GM19035 (cell line): ENCODE measurements around the gene ADAMTSL4.

Experiments used
- ATAC-seq: cut with Tn5 transposase; IDR thresholded peaks from one replicate; pipeline ENCODE4 v1.9.1; 2021; ENCODE audit not compliant: unreplicated experiment

The ADAMTSL4 gene

DNA sequence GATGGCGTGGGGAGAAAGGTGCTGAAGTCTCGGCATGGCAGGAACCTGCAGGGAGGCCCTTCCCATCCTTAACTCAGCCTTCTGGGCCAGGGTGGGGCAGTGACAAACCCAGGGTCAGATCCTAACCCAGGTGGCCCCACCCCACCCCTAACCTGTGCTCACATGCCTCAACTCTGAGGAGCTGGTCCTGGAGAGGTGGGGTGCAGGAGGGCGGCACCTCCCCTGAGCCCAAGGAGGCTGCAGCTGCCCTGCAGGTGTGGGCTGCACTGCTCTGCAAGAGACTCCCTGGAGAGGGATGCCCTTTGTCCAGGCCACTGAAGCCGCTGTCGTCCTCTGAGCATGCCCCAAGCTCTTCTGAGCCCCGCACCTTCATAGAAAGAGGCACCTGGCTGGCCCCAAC is 15.2 kb upstream of the ADAMTSL4 start:
- ATAC-seq: no peak

DNA sequence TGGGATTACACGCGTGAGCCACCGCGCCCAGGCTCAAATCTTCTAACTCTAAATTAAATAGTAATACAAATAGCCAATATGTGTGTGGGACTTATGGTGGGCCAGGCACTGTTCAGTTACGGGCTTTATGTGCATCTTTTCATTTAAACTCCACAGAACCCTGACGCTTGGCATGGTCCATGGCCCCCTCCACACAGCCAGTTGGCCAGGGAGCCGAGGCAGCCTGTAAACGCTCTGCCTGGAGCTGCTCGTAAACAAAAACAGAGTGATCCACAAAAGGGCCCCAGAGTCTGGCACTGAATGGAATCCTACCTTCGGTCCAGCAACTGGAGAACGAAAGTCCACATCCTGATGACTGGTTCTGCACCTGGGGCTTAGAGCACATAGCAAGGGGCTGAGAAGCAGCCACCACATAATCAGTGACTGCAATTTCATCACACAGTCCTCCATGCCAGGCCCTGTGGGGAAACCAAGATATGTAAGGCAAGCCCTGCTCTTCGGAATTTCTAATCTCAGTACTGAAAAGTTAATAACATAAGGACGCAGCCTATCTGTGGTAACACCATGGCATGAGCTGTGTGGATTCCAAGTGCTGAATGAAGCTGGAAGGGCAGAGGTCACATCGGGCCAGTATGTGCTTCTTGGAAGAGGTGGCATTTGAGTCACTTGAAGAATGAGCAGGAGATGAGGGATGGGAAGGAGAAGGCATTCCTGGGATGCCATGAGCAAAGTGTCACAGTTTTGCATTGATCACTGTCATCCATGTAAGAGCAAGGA is 13.5 kb upstream of the ADAMTSL4 start:
- ATAC-seq: no peak

DNA sequence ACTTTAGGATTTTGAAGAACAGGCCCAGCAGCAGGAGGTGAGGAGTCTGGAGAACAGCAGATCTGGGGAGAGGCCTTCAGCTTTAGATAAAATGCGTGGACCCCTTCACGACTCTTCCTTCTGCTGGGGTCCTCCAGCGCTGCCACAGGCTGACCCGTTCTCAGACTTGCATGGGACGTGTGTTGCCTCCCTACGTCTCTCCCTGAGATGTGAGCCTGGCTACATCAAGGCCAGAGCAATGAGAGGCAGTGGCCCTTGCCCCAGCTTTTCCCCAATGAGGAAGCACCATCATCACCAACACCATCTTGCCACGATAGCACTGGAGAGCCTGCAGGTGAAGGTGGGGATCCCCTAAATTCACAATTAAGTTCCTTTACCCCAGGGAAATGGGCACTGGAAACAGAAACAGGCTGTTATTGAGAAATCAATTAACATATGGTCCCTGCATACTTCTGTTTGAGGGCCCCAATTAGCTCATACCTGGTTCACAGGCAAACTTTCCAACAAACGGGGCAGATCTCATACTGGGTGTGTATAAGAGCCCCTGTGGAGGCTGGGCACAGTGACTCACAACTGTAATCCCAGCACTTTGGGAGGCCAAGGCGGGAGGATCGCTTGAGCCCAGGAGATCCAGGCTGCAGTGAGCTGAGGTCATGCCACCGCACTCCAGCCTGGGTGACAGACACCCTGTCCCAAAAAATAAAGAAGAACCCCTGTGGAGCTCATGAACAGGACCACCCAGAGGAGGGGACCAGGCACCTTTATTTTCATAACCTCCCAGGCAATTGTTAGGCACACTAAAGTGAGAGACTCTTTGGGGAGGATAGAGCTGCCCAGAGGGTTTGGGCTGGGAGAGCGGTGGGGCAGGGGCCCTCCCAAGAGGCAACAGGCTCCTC is 12.1 kb upstream of the ADAMTSL4 start:
- no peak for ATAC-seq

DNA sequence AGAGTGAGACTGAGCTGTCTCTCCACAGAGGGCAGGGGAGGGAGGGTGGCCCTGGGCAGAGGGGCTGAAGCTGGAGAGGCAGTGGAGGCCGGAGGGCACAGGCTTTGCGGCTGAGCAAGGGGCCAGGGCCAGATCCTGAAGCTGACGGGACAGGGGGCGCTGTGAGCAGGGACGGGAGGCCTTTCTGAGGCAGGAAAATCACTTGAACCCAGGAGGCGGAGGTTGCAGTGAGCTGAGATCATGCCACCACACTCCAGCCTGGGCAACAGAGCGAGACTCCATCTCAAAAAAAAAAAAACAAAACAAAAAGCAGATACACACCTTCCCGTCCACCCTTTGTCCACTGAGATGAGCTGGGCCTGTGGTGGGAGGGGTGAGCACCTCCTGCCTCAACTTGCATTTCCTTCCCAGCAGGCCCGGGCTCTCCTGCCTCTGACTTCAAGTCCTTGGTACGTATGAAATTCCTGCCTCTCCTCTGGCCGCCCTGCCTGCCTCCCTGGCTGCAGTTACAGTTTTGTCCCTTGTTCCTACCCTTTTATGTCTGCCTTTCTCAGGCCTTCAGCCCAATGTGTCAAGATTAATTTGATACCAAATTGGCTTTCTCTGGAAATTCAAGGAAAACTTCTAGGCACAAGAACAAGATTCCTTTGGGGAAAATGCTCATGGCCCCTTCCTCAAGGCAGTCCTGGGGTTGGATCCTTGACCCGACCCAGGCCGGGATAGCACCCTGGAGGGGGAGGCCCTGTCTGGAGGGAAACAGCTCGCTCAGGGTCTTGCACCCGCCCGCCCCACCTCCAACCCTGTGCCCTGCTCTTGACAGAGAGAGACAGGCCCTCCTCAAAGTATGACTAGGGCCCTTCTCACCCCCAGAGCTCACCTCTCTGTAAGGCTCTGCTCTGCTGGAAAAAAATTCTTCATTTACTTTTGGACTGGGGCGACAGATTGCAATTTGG is 11.2 kb upstream of the ADAMTSL4 start:
- ATAC-seq: no peak

DNA sequence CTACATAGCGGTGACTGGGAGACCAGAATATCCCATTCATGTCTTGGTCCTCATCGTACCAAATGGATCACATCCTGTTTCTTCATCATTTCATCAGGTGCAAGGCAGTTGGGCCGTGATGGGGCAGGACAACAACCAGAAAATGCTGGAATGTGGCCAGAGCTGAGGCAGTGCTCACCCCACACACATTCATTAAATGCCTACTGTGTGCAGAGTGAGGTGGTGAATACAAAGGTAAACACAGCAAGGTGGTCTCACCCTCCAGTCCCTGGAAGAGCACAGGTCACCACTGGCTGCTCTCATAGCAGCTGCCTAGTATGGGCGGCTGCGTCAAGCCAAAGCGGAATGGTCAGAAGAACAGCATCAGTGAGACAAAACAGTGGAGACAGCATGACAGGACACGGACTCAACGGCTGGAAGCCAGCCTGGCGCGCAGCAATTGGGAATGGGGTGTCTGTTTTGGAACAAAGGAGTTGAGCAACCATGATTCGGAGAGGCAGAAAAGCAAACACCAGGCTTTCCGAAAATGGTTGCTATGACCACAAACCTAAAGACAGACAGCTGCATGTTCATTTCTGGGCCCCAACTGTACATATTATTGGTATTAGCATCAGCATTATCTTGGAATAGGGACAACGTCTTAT is 5.6 kb upstream of the ADAMTSL4 start:
- ATAC-seq: no peak

DNA sequence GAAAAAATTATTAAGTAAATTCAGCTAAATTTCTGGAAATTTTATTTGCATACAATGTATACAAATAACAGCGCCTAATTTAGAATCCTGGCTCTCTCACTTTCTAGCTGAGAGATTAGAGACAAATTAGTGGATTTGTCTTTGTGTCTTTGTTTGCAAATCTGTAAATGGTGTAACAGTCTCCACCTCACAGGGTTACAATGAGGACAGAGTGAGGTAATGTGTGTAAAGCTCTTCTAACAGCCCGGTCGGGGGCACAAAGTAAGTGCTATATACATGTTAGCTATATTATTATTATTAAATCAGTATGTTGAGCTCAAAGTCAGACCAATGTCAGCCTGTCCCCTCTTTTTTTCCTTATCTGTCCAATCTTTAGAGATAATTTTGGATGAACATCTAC is 5.0 kb upstream of the ADAMTSL4 start:
- no peak for ATAC-seq

DNA sequence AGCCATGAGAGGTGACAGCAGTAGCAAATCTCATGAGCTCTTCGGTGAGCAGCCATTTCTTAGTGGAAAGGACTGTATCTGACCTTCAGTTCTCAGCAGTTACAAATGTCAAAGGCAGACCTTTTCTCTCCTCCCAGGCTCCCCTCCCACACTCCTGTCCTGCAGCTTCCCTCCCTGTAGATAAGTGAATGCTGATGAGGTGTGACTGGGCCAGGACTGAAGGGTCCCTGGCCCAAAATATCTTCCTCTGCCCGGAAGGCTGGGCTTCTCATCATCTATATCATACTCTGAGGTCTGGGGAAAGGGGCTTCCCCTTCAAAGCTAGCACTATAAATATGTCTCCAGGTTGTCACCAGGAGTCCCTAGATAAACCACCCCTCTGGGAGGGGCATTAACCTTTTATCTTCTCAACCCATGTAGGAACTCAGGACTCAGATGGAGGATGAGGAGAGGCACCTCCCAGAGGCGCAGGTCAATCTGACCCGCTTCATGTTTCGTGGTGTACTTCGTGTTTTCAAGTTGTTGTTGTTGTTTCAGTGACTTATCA is 3.6 kb upstream of the ADAMTSL4 start:
- ATAC-seq: no peak

DNA sequence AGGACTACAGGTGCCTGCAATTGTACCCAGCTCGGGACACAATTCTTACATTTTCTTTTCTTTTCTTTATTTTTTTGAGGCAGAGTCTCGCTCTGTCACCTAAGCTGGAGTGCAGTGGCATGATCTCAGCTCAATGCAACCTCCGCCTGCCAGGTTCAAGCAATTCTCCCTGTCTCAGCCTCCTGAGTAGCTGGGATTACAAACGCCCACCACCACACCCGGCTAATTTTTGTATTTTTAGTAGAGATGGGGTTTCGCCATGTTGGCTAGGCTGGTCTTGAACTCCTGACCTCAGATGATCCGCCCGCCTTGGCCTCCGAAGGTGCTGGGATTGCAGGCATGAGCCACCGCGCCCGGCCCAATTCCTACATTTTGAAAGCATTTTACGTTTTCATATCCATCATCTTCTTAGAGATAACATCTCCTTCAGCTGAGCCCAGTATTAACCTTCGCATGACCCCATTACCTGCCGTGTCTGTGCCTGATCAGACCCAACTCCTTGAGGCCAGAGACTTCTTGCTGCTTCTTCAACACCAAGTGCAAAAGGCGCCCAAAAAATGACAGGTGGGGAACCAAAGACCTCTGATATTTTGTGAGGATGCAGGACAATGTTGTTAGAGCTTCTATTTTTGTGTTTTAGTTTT is 2.8 kb upstream of the ADAMTSL4 start:
- no peak for ATAC-seq

DNA sequence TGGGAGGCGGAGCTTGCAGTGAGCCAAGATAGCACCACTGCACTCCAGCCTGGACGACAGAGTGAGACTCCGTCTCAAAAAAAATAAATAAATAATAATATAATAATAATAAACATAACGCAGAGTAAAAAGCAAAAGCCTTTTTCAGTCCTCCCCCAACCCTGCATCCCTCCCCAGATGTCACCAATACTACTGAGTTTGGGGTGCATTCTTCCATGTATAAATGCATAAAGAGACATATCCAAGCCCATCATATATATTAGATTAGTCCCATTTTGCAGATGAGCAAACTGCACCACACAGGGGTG is 930 bp upstream of the ADAMTSL4 start:
- ATAC-seq: no peak

DNA sequence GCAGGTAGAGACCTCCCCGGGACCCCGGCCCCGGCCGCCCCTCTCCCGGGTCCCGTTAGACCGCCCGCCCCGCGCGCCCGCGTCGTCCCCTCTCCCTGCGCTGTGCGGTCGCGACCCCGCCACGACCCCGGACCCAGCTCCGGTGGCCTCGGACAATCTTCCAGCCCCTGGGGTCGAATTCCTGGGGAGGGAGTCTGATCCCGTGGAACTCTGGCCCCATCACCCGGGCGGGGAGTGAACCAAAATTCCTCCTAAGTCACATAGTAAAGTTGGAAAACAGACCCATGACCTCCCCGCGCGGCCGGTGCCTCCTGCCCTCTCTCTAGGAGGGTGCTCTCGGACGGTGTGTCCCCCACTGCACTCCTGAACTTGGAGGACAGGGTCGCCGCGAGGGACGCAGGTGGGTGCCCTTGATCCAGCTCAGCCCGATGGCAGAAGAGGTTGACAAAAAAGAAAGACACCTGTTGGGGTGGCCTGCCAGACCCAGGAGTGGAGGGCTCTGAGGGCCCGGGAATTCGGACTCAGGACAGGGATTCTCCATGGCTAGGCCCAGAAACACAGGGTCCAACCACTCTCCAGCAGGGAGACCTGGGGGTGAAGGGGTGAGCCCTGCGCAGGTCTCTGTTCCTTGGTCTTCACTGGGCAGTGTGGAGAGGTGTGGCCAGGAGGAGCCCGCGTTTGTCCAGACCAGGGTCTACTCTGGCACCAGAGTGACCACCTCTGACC is 451 bp downstream of the ADAMTSL4 start:
- ATAC-seq: no peak

DNA sequence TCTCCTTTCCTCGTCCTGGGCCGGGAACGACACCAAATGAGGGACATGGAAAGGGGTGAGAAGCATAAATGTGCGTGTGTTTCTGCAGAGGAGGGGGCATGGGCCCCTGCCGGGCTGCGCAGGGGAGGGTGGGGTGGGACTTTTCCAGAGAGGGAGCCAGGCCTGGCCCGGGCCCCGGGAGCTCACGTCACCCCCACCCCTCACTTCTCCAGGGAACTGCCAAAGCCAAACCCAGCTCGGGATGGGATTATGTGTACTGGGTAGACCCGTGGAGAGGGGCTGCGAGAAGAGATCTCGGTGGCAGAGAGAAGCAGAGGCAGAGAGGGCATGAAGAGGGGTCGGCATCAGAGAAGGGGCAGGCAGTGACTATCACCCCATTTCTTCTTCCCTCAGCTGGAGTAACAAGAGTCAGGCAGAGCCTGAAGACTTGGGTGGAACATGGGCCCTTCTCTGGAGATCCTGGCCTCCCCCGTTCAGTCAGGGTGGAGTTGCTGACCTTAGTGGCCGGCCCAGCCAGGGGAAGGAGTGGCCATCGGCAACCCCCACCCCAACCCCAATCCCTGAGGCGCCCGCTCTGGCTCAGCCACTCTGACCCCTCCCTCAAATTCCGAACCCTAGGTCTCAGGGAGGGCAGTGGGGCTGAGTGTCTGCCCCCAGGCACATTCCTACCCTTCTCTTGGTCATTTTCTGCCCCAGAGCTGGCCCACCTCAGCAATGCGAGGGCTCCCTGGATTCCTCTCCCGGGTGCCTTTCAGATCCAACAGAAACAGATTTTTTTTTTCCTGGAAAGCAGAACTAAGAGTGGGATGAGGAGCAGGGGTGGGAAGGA is 1.2 kb downstream of the ADAMTSL4 start:
- ATAC-seq: no peak

DNA sequence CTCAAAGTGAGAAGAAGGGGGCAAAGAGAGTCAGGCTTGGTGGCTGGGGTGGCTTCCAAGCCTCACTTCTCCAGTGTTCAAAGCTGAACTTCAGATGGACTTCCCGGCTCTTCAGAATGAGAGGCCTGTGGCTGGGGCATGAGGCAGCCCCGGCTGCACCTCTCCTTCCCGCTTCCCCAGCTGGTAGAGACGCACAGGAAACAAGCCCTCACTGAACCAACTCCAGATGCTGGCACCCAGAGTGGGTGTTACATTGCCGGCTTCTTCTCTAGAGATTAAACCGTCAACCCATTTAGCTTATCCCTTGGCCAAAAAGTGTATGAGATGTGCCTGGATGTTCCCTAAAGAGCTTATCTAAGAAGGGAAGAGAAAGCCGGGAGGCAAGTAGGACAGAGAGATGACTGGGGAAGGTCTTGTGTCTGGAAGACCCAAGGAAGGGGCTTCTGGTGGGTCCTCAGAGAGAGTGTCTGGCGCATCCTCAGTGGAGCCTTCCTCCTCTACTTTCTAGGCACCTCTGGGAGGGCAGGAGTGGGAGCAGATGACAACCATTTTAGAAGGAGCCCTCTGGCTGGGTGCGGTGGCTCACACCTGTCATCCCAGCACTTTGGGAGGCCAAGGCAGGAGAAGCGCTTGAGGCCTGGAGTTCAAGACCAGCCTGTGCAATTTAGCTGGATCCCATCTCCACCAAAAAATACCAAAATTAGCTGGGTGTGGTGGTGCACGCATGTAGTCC is 2.0 kb downstream of the ADAMTSL4 start:
- ATAC-seq: no peak

DNA sequence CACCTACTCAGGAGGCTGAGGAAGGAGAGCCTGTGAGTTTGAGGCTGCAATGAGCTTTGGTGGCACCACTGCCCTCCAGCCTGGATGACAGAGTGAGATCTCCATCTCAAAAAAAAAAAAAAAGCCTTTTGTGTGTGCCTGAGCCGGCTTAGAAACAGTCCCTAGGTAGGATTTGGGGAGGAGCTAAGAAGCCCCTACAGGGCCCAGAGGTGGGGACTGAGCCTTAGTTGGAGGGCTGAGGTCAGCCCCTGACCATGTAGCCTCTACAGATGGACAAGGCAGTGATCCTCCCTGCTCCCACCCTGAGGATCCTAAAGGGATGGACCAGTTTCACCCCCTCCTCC is 2.5 kb downstream of the ADAMTSL4 start:
- ATAC-seq: no peak

DNA sequence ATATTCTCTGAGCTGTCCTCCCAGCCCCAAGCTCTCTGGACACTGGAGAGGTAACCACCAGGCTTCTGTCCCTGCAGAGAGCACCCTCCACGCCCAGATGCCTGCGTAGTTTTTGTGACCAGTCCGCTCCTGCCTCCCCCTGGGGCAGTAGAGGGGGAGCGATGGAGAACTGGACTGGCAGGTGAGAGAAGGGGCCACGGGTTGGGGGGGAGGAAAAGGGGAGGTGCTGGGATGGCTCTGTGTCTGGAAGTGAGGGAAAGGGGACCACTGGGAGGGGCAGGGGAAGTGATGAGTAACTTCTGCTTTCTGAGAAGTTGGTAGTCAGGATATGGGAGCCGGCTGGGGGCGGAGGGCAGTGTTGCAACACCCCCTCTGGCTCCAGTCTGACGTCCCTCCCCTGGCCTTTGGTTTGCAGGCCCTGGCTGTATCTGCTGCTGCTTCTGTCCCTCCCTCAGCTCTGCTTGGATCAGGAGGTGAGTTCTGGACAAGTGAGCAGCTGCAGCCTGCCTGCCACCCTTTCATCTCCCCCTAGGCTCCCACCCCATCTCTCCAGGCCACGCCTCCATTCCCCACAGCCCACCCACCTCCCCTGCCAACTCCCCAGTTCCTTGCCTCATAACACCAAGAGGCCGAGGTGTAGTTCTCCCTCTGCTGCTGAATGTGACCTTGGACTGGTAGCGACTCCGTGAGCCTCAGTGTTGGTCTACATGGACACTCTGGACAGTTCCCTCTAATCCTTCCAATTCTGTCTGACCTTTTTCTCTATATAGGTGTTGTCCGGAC is 3.1 kb downstream of the ADAMTSL4 start:
- no peak for ATAC-seq

DNA sequence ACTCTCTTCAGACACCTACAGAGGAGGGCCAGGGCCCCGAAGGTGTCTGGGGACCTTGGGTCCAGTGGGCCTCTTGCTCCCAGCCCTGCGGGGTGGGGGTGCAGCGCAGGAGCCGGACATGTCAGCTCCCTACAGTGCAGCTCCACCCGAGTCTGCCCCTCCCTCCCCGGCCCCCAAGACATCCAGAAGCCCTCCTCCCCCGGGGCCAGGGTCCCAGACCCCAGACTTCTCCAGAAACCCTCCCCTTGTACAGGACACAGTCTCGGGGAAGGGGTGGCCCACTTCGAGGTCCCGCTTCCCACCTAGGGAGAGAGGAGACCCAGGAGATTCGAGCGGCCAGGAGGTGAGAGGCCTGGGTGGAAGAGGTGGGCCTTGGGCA is 3.7 kb downstream of the ADAMTSL4 start:
- ATAC-seq: no peak

DNA sequence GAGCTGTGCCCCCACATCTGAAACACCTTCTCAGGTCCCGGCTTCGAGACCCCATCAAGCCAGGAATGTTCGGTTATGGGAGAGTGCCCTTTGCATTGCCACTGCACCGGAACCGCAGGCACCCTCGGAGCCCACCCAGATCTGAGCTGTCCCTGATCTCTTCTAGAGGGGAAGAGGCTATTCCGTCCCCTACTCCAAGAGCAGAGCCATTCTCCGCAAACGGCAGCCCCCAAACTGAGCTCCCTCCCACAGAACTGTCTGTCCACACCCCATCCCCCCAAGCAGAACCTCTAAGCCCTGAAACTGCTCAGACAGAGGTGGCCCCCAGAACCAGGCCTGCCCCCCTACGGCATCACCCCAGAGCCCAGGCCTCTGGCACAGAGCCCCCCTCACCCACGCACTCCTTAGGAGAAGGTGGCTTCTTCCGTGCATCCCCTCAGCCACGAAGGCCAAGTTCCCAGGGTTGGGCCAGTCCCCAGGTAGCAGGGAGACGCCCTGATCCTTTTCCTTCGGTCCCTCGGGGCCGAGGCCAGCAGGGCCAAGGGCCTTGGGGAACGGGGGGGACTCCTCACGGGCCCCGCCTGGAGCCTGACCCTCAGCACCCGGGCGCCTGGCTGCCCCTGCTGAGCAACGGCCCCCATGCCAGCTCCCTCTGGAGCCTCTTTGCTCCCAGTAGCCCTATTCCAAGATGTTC is 4.3 kb downstream of the ADAMTSL4 start:
- ATAC-seq: no peak

DNA sequence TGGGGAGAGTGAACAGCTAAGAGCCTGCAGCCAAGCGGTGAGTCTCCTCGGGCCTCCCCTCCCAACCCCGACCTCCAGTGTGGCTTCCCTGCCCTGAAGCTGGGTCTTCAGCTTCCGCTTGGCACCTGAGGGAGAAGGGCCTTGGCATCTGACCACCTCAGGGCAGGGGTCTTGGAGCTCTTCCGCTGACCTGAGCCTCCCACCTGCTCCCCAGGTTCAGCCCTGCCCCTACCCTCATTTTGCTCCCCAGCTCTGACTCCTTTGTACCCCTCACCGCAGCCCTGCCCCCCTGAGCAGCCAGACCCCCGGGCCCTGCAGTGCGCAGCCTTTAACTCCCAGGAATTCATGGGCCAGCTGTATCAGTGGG is 4.9 kb downstream of the ADAMTSL4 start:
- ATAC-seq: no peak
